Measurements from ENCODE around the gene NEIL1. TPM values are rescaled to one million over a fixed set of nuclear protein-coding genes. Genes with fewer than 3 reads are reported as not detected.
A peak's percentile ranks its signal among the peaks of the same experiment; 100 is the strongest.

Gene NEIL1
- total RNA-seq, 2 experiments from 2014 or later, result 99.5 to 159 TPM

DNA sequence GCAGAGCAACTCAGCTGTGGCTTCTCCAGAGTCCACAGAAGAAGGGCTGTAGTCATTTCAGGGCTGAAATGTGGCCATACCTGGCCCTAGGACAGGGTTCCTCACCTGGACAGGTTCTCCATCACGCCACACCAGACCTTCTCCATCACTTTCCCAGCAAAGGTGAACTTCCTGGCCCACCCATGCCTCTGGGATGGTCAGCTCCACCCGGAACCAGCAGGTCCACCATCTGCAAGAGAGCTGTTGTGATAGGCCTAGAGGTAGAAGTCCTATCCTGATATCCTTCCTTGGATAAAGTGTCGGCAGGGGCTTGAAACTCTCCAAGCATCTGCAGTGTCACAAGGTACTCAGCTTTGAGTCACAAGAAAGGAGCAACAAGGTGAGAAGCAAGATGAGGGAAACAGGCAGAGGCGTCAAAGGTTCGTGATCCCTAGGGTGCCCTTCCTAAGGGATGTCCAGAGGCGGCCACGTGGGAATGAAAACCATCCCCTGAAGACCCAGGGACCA lies 20.6 kb downstream of the NEIL1 start:
- no peaks in the 10 kb centered on the region for H3K9me2 ChIP-seq (ENCODE audit: insufficient read depth, low read length)
- H3K4me2 ChIP-seq (ENCODE audit: low read length), result peak overlapping the region; percentile 86
- no TSS peak for BruUV-seq (replicated peaks)
- peak overlapping the region; percentile 88 for H3K27ac ChIP-seq (ENCODE audit: low read depth, low read length, poor library complexity, severe bottlenecking)
- peak overlapping the region; percentile 77 for H3K4me3 ChIP-seq (ENCODE audit: low read depth, low read length, poor library complexity, severe bottlenecking)
- H2AFZ ChIP-seq (ENCODE audit: low read length), result peak overlapping the region; percentile 55; the same call in 1 of the 2 replicates
- no peaks in the 10 kb centered on the region for H3K9me3 ChIP-seq (ENCODE audit: low read length)
- intact Hi-C loops (cut with micrococcal nuclease; ENCODE audit: unreplicated experiment), result no loop called here
- peaks cover 23% of the 10 kb centered on the region for H3K4me1 ChIP-seq (ENCODE audit: insufficient read depth, low read length, poor library complexity, severe bottlenecking)
- no peak for TF ChIP-seq EZH2phosphoT487 (IDR thresholded peaks at IDR 0.05; ENCODE audit: borderline replicate concordance, low read depth, low read length)
- TF ChIP-seq, protein P1, sequence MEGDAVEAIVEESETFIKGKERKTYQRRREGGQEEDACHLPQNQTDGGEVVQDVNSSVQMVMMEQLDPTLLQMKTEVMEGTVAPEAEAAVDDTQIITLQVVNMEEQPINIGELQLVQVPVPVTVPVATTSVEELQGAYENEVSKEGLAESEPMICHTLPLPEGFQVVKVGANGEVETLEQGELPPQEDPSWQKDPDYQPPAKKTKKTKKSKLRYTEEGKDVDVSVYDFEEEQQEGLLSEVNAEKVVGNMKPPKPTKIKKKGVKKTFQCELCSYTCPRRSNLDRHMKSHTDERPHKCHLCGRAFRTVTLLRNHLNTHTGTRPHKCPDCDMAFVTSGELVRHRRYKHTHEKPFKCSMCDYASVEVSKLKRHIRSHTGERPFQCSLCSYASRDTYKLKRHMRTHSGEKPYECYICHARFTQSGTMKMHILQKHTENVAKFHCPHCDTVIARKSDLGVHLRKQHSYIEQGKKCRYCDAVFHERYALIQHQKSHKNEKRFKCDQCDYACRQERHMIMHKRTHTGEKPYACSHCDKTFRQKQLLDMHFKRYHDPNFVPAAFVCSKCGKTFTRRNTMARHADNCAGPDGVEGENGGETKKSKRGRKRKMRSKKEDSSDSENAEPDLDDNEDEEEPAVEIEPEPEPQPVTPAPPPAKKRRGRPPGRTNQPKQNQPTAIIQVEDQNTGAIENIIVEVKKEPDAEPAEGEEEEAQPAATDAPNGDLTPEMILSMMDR (conservative IDR thresholded peaks at IDR 0.05; ENCODE audit: low read length), result no peak
- CTCF ChIA-PET (ENCODE audit: unreplicated experiment), result interaction anchor here (0.6 to 1.5 kb wide), 5 partner anchors 84 to 334 kb away, joined by 3 to 6 read pairs (median 5); partner anchors contain the start of genes IMP3 and SIN3A
- POLR2A ChIA-PET, result interaction anchor here (0.8 to 3.8 kb wide), 10 partner anchors 11 to 379 kb away, joined by 3 to 29 read pairs (median 3); partner anchors contain the start of genes IMP3 and SIN3A
- peaks cover 17% of the 10 kb centered on the region; the same call in 1 of the 2 replicates for H3K79me2 ChIP-seq (ENCODE audit: insufficient read depth, low read depth, low read length)
- H4K20me1 ChIP-seq (ENCODE audit: insufficient read depth, low read length), result no peaks in the 10 kb centered on the region
- no peak for DNase-seq (ENCODE audit: low spot score)
- peaks cover 53% of the 10 kb centered on the region for H3K36me3 ChIP-seq (ENCODE audit: insufficient read depth, low read length)

DNA sequence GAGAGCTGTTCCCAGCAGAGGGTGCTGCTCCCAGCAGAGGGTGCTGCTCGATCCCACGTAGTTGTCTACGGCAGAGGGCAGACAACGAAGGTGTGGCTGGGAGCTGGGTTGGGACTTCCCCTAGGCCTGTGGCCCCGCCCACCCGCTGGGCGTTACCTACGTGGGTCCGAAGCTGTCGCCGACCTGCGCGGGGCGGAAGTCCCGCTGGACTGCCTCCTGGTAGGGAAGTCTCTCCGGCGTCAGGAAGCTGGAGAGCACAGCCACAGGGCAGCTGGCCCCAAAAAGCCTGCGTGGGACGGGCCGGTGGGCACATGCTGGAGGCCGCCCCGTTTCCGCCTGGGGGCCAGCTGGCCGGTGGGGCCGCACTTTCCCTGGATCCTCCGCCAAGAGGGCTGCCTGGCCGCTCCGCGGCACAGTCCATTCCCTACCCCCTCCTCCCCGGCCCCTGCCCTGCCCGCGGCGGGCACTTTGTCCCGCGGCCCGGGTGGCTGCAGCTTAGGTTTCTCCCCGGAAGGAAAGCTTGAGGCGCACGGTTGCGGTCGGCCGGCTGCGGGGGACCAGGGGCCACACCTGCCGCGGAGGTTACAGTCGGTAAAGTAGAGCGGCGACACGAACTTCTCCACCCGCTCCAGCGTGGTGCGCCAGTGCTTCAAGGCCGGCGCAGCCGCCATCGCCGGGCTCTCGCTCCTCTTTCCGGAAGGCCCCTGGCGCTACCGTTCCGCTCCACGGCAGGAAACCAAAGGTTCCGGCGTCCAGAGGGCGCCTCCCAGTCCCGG lies 21.3 kb downstream of the NEIL1 start, which contains the start of gene MAN2C1:
Gene MAN2C1, minus strand, starts transcription at position 695 of the 776 bp plus-strand sequence. Its CDS starts 24 bp downstream, at position 671.
- Histone ChIP-seq H3K9me2 (ENCODE audit: insufficient read depth, low read length) (no peaks in the 10 kb centered on the region), H3K4me2 (ENCODE audit: low read length) (peak within 1 kb of the TSS; percentile 86), H3K79me2 (ENCODE audit: insufficient read depth, low read depth, low read length) (peaks cover 17% of the 10 kb centered on the region; the same call in 1 of the 2 replicates), H3K4me1 (ENCODE audit: insufficient read depth, low read length, poor library complexity, severe bottlenecking) (peaks cover 23% of the 10 kb centered on the region), H3K9me3 (ENCODE audit: low read length) (no peaks in the 10 kb centered on the region), H3K4me3 (ENCODE audit: low read depth, low read length, poor library complexity, severe bottlenecking) (peak within 1 kb of the TSS; percentile 77), H3K36me3 (ENCODE audit: insufficient read depth, low read length) (peaks cover 60% of the 10 kb centered on the region), H2AFZ (ENCODE audit: low read length) (peak within 1 kb of the TSS; percentile 55; the same call in 1 of the 2 replicates), H3K27ac (ENCODE audit: low read depth, low read length, poor library complexity, severe bottlenecking) (peak within 1 kb of the TSS; percentile 88), H4K20me1 (ENCODE audit: insufficient read depth, low read length) (no peaks in the 10 kb centered on the region)
- TF ChIP-seq, protein P1 (conservative IDR thresholded peaks at IDR 0.05; ENCODE audit: low read length), result peak; percentile 89
- TF ChIP-seq EZH2phosphoT487 (IDR thresholded peaks at IDR 0.05; ENCODE audit: borderline replicate concordance, low read depth, low read length), result no peak
- no TSS peak for BruUV-seq (replicated peaks)
- CTCF ChIA-PET (ENCODE audit: unreplicated experiment), result interaction anchor here (0.6 to 1.5 kb wide), 6 partner anchors 27 to 334 kb away, joined by 3 to 6 read pairs (median 4); partner anchors contain the start of genes IMP3 and SIN3A
- intact Hi-C loops (cut with micrococcal nuclease; ENCODE audit: unreplicated experiment), result loop anchor here (1.0 kb wide), 5 partner anchors 21 to 315 kb away; partner anchors contain the start of genes NEIL1, SIN3A and SNUPN
- DNase-seq (ENCODE audit: low spot score), result peak; percentile 99
- POLR2A ChIA-PET, result interaction anchor here (0.7 to 3.8 kb wide), 11 partner anchors 11 to 371 kb away, joined by 3 to 29 read pairs (median 3); partner anchors contain the start of genes IMP3 and SIN3A
